Keratinocyte (primary cell): Measurements from ENCODE around the gene TMA7. TPM values are rescaled to one million over a fixed set of nuclear protein-coding genes. Genes with fewer than 3 reads are reported as not detected.
"Not testable (repeated sequence)": the region's sequence is repeated elsewhere in the genome, so short reads cannot be mapped to it uniquely, and the experiment has no call there.

Experiments used
- DNase-seq: peaks from one replicate; pipeline ENCODE4 v3.0.0-alpha.2; 2011; ENCODE audit warnings: low read depth, missing footprints, low spot score
- FAIRE-seq: peaks from 2 replicates; lab custom pipeline; 2011; peaks lifted over from hg19 to GRCh38; lab: Jason Lieb, UNC
- H2AFZ ChIP-seq: 2 replicates; pipeline ENCODE4 v1.6.0; 2012; ENCODE audit warnings: low read length, control low read depth, inconsistent platforms; ENCODE audit not compliant: control insufficient read depth
- H3K27ac ChIP-seq: 2 replicates; pipeline ENCODE4 v1.5.1; 2011; ENCODE audit warnings: low read length; ENCODE audit not compliant: control insufficient read depth, insufficient read depth
- H3K27me3 ChIP-seq: 3 replicates; pipeline ENCODE4 v1.6.0; 2011; ENCODE audit warnings: low read length; ENCODE audit not compliant: control insufficient read depth, insufficient read depth; ENCODE audit errors: extremely low read depth
- H3K36me3 ChIP-seq, 2 experiments: 2 replicates in 1 of 2; 3 replicates in 1 of 2; pipeline ENCODE4 v1.5.1; 2011; ENCODE audit warnings: low read length in 2 of 2, mild to moderate bottlenecking in 1 of 2; ENCODE audit not compliant: control insufficient read depth in 2 of 2, insufficient read depth in 2 of 2; ENCODE audit errors: extremely low read depth in 1 of 2
- H3K4me1 ChIP-seq: 3 replicates; pipeline ENCODE4 v1.5.1; 2011; ENCODE audit warnings: low read length; ENCODE audit not compliant: control insufficient read depth, insufficient read depth; ENCODE audit errors: extremely low read depth
- H3K4me2 ChIP-seq: 3 replicates; pipeline ENCODE4 v1.6.0; 2011; ENCODE audit warnings: low read depth, low read length; ENCODE audit not compliant: control insufficient read depth, insufficient read depth; ENCODE audit errors: extremely low read depth
- H3K4me3 ChIP-seq, 3 experiments: fragments of 200-600 bp in 1 of 3; sonication (generic) in 1 of 3; 2 replicates in 2 of 3; 3 replicates in 1 of 3; pipeline ENCODE4 v1.5.1; 2011 to 2016; ENCODE audit warnings: low read length in 3 of 3, mild to moderate bottlenecking in 3 of 3, control low read depth in 2 of 3, inconsistent platforms in 1 of 3, low read depth in 1 of 3, mixed read lengths in 1 of 3, mixed run types in 1 of 3, moderate library complexity in 1 of 3; ENCODE audit not compliant: control insufficient read depth in 2 of 3, insufficient read depth in 2 of 3; ENCODE audit errors: extremely low read depth in 1 of 3
- H3K79me2 ChIP-seq: 2 replicates; pipeline ENCODE4 v1.6.0; 2012; ENCODE audit warnings: low read length; ENCODE audit not compliant: control insufficient read depth, insufficient read depth
- H3K9ac ChIP-seq: 3 replicates; pipeline ENCODE4 v1.6.0; 2011; ENCODE audit warnings: low read length; ENCODE audit not compliant: control insufficient read depth, insufficient read depth; ENCODE audit errors: extremely low read depth
- H3K9me1 ChIP-seq: 3 replicates; pipeline ENCODE4 v1.6.0; 2011; ENCODE audit warnings: low read length; ENCODE audit not compliant: control insufficient read depth, insufficient read depth; ENCODE audit errors: extremely low read depth
- H3K9me3 ChIP-seq: 2 replicates; pipeline ENCODE4 v1.5.1; 2012; ENCODE audit warnings: low read depth, low read length; ENCODE audit not compliant: control insufficient read depth
- H4K20me1 ChIP-seq: 3 replicates; pipeline ENCODE4 v1.6.0; 2011; ENCODE audit warnings: low read length; ENCODE audit not compliant: control insufficient read depth, insufficient read depth; ENCODE audit errors: extremely low read depth
- EZH2 ChIP-seq: IDR thresholded peaks from one replicate; pipeline ENCODE4 v1.6.1; 2012; ENCODE audit warnings: inconsistent platforms, mild to moderate bottlenecking, low read length, moderate library complexity
- dilution Hi-C: fragments of 300-500 bp; cut with MboI; formaldehyde crosslinking; loops from one replicate; pipeline ENCODE4 v1.7.0; 2020; ENCODE audit warnings: low sequenced_read_pairs; ENCODE audit not compliant: extremely low pct_ligation_motif_present
- polyA plus RNA-seq, 5 experiments: library from polyadenylated mRNA; depleted of rRNA in 3 of 5; stranded (reverse) in 3 of 5; stranded (forward) in 1 of 5; unstranded in 1 of 5; fragments of >200 nt; gene quantifications; 1 replicate in 1 of 5; 2 replicates in 3 of 5; 3 replicates in 1 of 5; pipeline versions ENCODE4 v1.2.1 to v1.2.3, GENCODE V29; 2011 to 2012; ENCODE audit warnings: missing spikeins in 2 of 5, low read depth in 1 of 5, low replicate concordance in 1 of 5
- TF ChIP-seq, protein P1 (sequence below), 3 experiments: IDR thresholded peaks in 1 of 3; conservative IDR thresholded peaks in 1 of 3; optimal IDR thresholded peaks in 1 of 3; 2 replicates in 2 of 3; 3 replicates in 1 of 3; pipeline versions ENCODE3 to v1.5.1; 2011; ENCODE audit warnings: low read length in 3 of 3, mild to moderate bottlenecking in 3 of 3, moderate library complexity in 2 of 3, control low read depth in 1 of 3, inconsistent platforms in 1 of 3; ENCODE audit not compliant: insufficient read depth in 2 of 3; ENCODE audit errors: extremely low read depth in 1 of 3

The TMA7 gene
- polyA plus RNA-seq, 1 donor (not counting 4 experiments of a cell fraction or from before 2014, with no cell fraction given), result 418 TPM

DNA sequence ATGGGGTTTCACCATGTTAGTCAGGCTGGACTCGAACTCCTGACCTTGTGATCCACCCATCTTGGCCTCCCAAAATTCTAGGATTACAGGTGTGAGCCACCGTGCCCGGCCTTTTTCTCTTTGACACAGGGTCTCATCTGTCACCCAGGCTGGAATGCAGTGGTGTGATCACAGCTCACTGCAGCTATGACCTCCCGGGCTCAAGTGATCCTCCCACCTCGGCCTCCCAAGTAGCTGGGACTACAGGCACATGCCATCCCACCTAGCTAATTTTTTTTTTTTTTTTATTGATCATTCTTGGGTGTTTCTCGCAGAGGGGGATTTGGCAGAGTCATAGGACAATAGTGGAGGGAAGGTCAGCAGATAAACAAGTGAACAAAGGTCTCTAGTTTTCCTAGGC, 42.8 kb downstream of the TMA7 start:
- H3K79me2 ChIP-seq, H3K27me3 ChIP-seq, H2AFZ ChIP-seq, DNase-seq, H3K27ac ChIP-seq, H3K9ac ChIP-seq, H4K20me1 ChIP-seq, H3K9me1 ChIP-seq, H3K4me2 ChIP-seq, dilution Hi-C loops, FAIRE-seq, H3K36me3 ChIP-seq, H3K9me3 ChIP-seq, H3K4me1 ChIP-seq, H3K4me3 ChIP-seq: not testable (repeated sequence)

DNA sequence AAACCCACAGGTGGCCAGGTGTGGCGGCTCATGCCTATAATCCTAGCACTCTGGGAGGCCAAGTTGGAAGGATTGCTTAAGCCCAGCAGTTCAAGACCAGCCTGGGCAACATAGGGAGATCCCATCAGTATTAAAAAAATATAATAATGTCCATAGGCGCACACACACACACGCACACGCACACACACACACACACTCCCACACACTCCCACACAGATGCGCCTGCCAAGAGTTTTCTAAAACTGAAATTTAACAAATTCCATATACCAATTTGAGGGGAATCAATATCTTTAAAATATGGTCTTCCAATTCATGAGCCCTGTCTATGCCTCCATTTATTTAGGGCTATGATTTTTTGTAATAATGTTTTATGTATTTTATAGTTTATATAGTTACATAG, 46.9 kb downstream of the TMA7 start:
- H3K9me3 ChIP-seq, result no peaks in the 10 kb centered on the region
- FAIRE-seq (no peak), DNase-seq (no peak)
- H3K27ac ChIP-seq, result no peak overlapping the region
- no peaks in the 10 kb centered on the region for H3K36me3 ChIP-seq
- peaks cover 2% of the 10 kb centered on the region for H4K20me1 ChIP-seq
- dilution Hi-C loops, result no loop called here
- H3K4me2 ChIP-seq, result no peak overlapping the region
- H3K4me1 ChIP-seq, result peaks cover 3% of the 10 kb centered on the region
- no peak overlapping the region for H3K9ac ChIP-seq
- no peaks in the 10 kb centered on the region for H3K27me3 ChIP-seq
- no peak overlapping the region for H3K4me3 ChIP-seq
- H2AFZ ChIP-seq, result no peak overlapping the region
- H3K79me2 ChIP-seq, result no peaks in the 10 kb centered on the region
- H3K9me1 ChIP-seq, result no peaks in the 10 kb centered on the region
- TF ChIP-seq EZH2, result no peak
- TF ChIP-seq, protein P1, sequence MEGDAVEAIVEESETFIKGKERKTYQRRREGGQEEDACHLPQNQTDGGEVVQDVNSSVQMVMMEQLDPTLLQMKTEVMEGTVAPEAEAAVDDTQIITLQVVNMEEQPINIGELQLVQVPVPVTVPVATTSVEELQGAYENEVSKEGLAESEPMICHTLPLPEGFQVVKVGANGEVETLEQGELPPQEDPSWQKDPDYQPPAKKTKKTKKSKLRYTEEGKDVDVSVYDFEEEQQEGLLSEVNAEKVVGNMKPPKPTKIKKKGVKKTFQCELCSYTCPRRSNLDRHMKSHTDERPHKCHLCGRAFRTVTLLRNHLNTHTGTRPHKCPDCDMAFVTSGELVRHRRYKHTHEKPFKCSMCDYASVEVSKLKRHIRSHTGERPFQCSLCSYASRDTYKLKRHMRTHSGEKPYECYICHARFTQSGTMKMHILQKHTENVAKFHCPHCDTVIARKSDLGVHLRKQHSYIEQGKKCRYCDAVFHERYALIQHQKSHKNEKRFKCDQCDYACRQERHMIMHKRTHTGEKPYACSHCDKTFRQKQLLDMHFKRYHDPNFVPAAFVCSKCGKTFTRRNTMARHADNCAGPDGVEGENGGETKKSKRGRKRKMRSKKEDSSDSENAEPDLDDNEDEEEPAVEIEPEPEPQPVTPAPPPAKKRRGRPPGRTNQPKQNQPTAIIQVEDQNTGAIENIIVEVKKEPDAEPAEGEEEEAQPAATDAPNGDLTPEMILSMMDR (optimal IDR thresholded peaks at IDR 0.05 in 1 of 3, IDR thresholded peaks at IDR 0.05 in 1 of 3, conservative IDR thresholded peaks at IDR 0.05 in 1 of 3; ENCODE audit: extremely low read depth in 1 of 3, insufficient read depth in 2 of 3, low read length in 3 of 3), result no peak
